ENCODE data around the gene PPIF. TPM values are rescaled to one million over a fixed set of nuclear protein-coding genes. Genes with fewer than 3 reads are reported as not detected.

Gene PPIF
- total and polyA plus RNA-seq, 2 of the 4 experiments (the other 2 are of a cell fraction) = 29.2 to 130 TPM

Other genes starting within 250 kb of the PPIF start
- gene ZCCHC24, start 98.2 kb downstream of the PPIF start, total RNA-seq (2012; rRNA removed) = 12.2 and 15.1 TPM in 2 replicates
- 25.9 and 29.9 TPM in 2 replicates for gene ZCCHC24, start 98.2 kb downstream of the PPIF start, polyA plus RNA-seq (2012; rRNA removed)
- gene EIF5AL1, start 165.1 kb downstream of the PPIF start, total RNA-seq (2012; rRNA removed) = 1.1 and 1.7 TPM in 2 replicates
- 0.59 and 1.4 TPM in 2 replicates for gene EIF5AL1, start 165.1 kb downstream of the PPIF start, polyA plus RNA-seq (2012; rRNA removed)
- gene SFTPA2, start 212.9 kb downstream of the PPIF start, total RNA-seq (2012; rRNA removed) = not detected in 2 replicates
- gene SFTPA2, start 212.9 kb downstream of the PPIF start, polyA plus RNA-seq (2012; rRNA removed) = not detected in 2 replicates